OCI-LY7 (cell line): ENCODE results near the gene SLC23A1. TPM values are rescaled to one million over a fixed set of nuclear protein-coding genes. Genes with fewer than 3 reads are reported as not detected.
"Not testable (repeated sequence)": the region's sequence is repeated elsewhere in the genome, so short reads cannot be mapped to it uniquely, and the experiment has no call there.

Experiments used
- BruUV-seq: library from RNA; stranded (reverse); fragments of 400-500 nt; replicated peaks from 2 replicates; lab custom pipeline; 2021; lab: Mats Ljungman, UMichigan
- CTCF ChIA-PET: fragments of 300-600 bp; sonication (Branson Sonifier 250); formaldehyde crosslinking; loops from one replicate; lab custom pipeline; 2022; ENCODE audit warnings: antibody characterized with exemption; ENCODE audit not compliant: unreplicated experiment; lab: Charles Lee
- POLR2A ChIA-PET: fragments of 300-600 bp; sonication (Branson Sonifier 250); formaldehyde crosslinking; loops from one replicate; lab custom pipeline; 2022; ENCODE audit warnings: antibody characterized with exemption; lab: Charles Lee
- DNase-seq: peaks from one replicate; pipeline ENCODE4 v3.0.0-alpha.2; 2015; ENCODE audit warnings: low spot score
- H2AFZ ChIP-seq: fragments of 200-600 bp; sonication (generic), shearing (Covaris generic); 2 replicates; pipeline ENCODE4 v1.6.1; 2014; ENCODE audit warnings: mild to moderate bottlenecking, antibody characterized with exemption, low read length, moderate library complexity
- H3K27ac ChIP-seq: fragments of 200-600 bp; sonication (generic); 2 replicates; pipeline ENCODE4 v1.5.1; 2014; ENCODE audit warnings: mixed run types, low read depth, mild to moderate bottlenecking, moderate library complexity, low read length, inconsistent platforms; ENCODE audit not compliant: poor library complexity, severe bottlenecking
- H3K36me3 ChIP-seq: fragments of 200-600 bp; sonication (generic); 2 replicates; pipeline ENCODE4 v1.6.1; 2014; ENCODE audit warnings: mild to moderate bottlenecking, antibody characterized with exemption, low read length, moderate library complexity, mixed read lengths; ENCODE audit not compliant: insufficient read depth
- H3K4me1 ChIP-seq: fragments of 200-600 bp; sonication (generic); 2 replicates; pipeline ENCODE4 v1.5.1; 2014; ENCODE audit warnings: mild to moderate bottlenecking, low read length; ENCODE audit not compliant: insufficient read depth, poor library complexity, severe bottlenecking
- H3K4me2 ChIP-seq: fragments of 200-600 bp; sonication (generic); 2 replicates; pipeline ENCODE4 v1.6.1; 2014; ENCODE audit warnings: mild to moderate bottlenecking, low read length
- H3K4me3 ChIP-seq: fragments of 200-600 bp; sonication (generic); 2 replicates; pipeline ENCODE4 v1.5.1; 2014; ENCODE audit warnings: mild to moderate bottlenecking, low read depth, low read length; ENCODE audit not compliant: poor library complexity, severe bottlenecking
- H3K79me2 ChIP-seq: fragments of 200-600 bp; sonication (generic); 2 replicates; pipeline ENCODE4 v1.6.1; 2016; ENCODE audit warnings: low read depth, mild to moderate bottlenecking, low read length, moderate library complexity, mixed read lengths; ENCODE audit not compliant: insufficient read depth
- H3K9me2 ChIP-seq: fragments of 200-600 bp; sonication (generic); 2 replicates; pipeline ENCODE4 v1.6.1; 2016; ENCODE audit warnings: mild to moderate bottlenecking, low read length, mixed read lengths; ENCODE audit not compliant: insufficient read depth
- H3K9me3 ChIP-seq: fragments of 200-600 bp; sonication (generic); 2 replicates; pipeline ENCODE4 v1.6.1; 2014; ENCODE audit warnings: mild to moderate bottlenecking, mixed run types, low read length, mixed read lengths
- H4K20me1 ChIP-seq: fragments of 200-600 bp; sonication (generic); 2 replicates; pipeline ENCODE4 v1.6.1; 2014; ENCODE audit warnings: mild to moderate bottlenecking, antibody characterized with exemption, low read length, moderate library complexity, mixed read lengths; ENCODE audit not compliant: insufficient read depth
- CTCF ChIP-seq: fragments of 200-600 bp; sonication (generic); conservative IDR thresholded peaks from 2 replicates; pipeline ENCODE4 v1.5.1; 2014; ENCODE audit warnings: mild to moderate bottlenecking, antibody characterized with exemption, low read length, moderate library complexity, mixed read lengths
- EZH2phosphoT487 ChIP-seq: fragments of 200-600 bp; sonication (generic); IDR thresholded peaks from 2 replicates; pipeline ENCODE4 v1.6.1; 2018; ENCODE audit warnings: low read depth, borderline replicate concordance, mild to moderate bottlenecking, mixed run types, antibody characterized with exemption, low read length, moderate library complexity, mixed read lengths
- intact Hi-C: fragments of 100-400 bp; cut with micrococcal nuclease; formaldehyde crosslinking; loops from one replicate; pipeline ENCODE4 v1.10.0; 2022; ENCODE audit not compliant: unreplicated experiment
- total RNA-seq, 2 experiments: library from RNA; depleted of rRNA in 1 of 2; stranded (reverse); fragments of >200 nt in 1 of 2; shearing (Covaris generic) in 1 of 2; gene quantifications; 2 replicates each; pipeline ENCODE4 v1.2.3, GENCODE V29; 2014 to 2022

Gene SLC23A1
- total RNA-seq, 2 experiments from 2014 or later, result 20.3 to 63.1 TPM

- Histone ChIP-seq H3K4me2 (peak overlapping the region; percentile 99), H3K4me1 (peaks cover 73% of the 10 kb centered on the region), H3K9me3 (no peaks in the 10 kb centered on the region), H3K27ac (peak overlapping the region; percentile 90), H3K9me2 (no peaks in the 10 kb centered on the region), H4K20me1 (peaks cover 7% of the 10 kb centered on the region; the same call in 1 of the 2 replicates), H3K4me3 (peak overlapping the region; percentile 79), H3K36me3 (peaks cover 56% of the 10 kb centered on the region), H3K79me2 (peaks cover 64% of the 10 kb centered on the region), H2AFZ (no peak overlapping the region)
- BruUV-seq, result no TSS peak
- no peak for TF ChIP-seq EZH2phosphoT487
- no peak for TF ChIP-seq CTCF
- ChIA-PET POLR2A (interaction anchor here (0.6 to 1.8 kb wide), 6 partner anchors 10 to 884 kb away, joined by 3 to 9 read pairs (median 4); partner anchors contain the start of gene MATR3), CTCF (no interaction called here)
- intact Hi-C loops, result no loop called here
- DNase-seq, result peak; percentile 70
These were observed 4.6 kb upstream of the SLC23A1 start for GRCh38 chr5:139387611-139388197.

- CTCF ChIA-PET, result interaction anchor here (0.9 kb wide), 1 partner anchor 10 kb away, joined by 3 read pairs; no protein-coding TSS in a partner anchor
- H3K9me2 ChIP-seq, BruUV-seq, H4K20me1 ChIP-seq, intact Hi-C loops, DNase-seq, H3K9me3 ChIP-seq, H2AFZ ChIP-seq: not testable (repeated sequence)
- peaks cover 81% of the 10 kb centered on the region for H3K4me1 ChIP-seq
- H3K4me3 ChIP-seq, result peak overlapping the region; percentile 79
- peaks cover 64% of the 10 kb centered on the region for H3K79me2 ChIP-seq
- POLR2A ChIA-PET, result interaction anchor here (0.6 to 1.8 kb wide), 3 partner anchors 11 to 176 kb away, joined by 5 to 9 read pairs (median 8); no protein-coding TSS in a partner anchor
- peak overlapping the region; percentile 99 for H3K4me2 ChIP-seq
- H3K36me3 ChIP-seq, result peaks cover 56% of the 10 kb centered on the region
- peak overlapping the region; percentile 90 for H3K27ac ChIP-seq
These were observed 3.9 kb upstream of the SLC23A1 start for GRCh38 chr5:139386956-139387355.

GRCh38 chr5:139386050-139386438, 2.9 kb upstream of the SLC23A1 start:
- no peaks in the 10 kb centered on the region for H3K9me3 ChIP-seq
- H3K4me3 ChIP-seq, result peak overlapping the region; percentile 79
- TF ChIP-seq EZH2phosphoT487 (no peak), CTCF (no peak)
- H3K79me2 ChIP-seq, result peaks cover 60% of the 10 kb centered on the region
- H2AFZ ChIP-seq, result no peak overlapping the region
- intact Hi-C loops, result no loop called here
- H3K4me2 ChIP-seq, result peak overlapping the region; percentile 99
- H3K36me3 ChIP-seq, result peaks cover 56% of the 10 kb centered on the region
- CTCF ChIA-PET, result interaction anchor here (0.9 kb wide), 1 partner anchor 9 kb away, joined by 3 read pairs; no protein-coding TSS in a partner anchor
- POLR2A ChIA-PET, result no interaction called here
- no peaks in the 10 kb centered on the region for H3K9me2 ChIP-seq
- H3K27ac ChIP-seq, result peak overlapping the region; percentile 90
- DNase-seq, result no peak
- TSS peak; percentile 6 for BruUV-seq
- peaks cover 7% of the 10 kb centered on the region; the same call in 1 of the 2 replicates for H4K20me1 ChIP-seq
- peaks cover 77% of the 10 kb centered on the region for H3K4me1 ChIP-seq
